Left lobe of liver (tissue), 2 donors: ENCODE data around the gene KRTAP10-12. TPM values are rescaled to one million over a fixed set of nuclear protein-coding genes. Genes with fewer than 3 reads are reported as not detected.
"Not testable (repeated sequence)": the region's sequence is repeated elsewhere in the genome, so short reads cannot be mapped to it uniquely, and the experiment has no call there.

Source experiments
- ATAC-seq: fragments of 200-7000 bp; cut with Tn5 transposase; one replicate; pipeline ENCODE4 v1.9.1; 2020; ENCODE audit warnings: mild to moderate bottlenecking, moderate library complexity
- DNase-seq: peaks from one replicate; pipeline ENCODE4 v3.0.0-alpha.2; 2020; ENCODE audit warnings: low spot score
- total RNA-seq: library from RNA; stranded (reverse); gene quantifications from one replicate; pipeline ENCODE4 v1.2.1, GENCODE V29; 2021
- donor health status: DM: no; HTN: no; CAD: no; lungs with moderate emphysema.
- donor health status: DM: no; HTN: yes; CAD: no.

KRTAP10-12 gene
- total RNA-seq = not detected

DNA sequence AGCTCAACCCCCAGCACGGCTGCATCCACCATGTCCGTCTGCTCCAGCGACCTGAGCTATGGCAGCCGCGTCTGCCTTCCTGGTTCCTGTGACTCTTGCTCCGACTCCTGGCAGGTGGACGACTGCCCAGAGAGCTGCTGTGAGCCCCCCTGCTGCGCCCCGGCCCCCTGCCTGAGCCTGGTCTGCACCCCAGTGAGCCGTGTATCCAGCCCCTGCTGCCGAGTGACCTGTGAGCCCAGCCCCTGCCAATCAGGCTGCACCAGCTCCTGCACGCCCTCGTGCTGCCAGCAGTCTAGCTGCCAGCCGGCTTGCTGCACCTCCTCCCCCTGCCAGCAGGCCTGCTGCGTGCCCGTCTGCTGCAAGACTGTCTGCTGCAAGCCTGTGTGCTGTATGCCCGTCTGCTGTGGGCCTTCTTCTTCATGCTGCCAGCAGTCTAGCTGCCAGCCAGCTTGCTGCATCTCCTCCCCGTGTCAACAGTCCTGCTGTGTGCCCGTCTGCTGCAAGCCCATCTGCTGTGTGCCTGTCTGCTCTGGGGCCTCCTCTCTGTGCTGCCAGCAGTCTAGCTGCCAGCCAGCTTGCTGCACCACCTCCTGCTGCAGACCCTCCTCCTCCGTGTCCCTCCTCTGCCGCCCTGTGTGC lies at the start of gene KRTAP10-12:
Gene KRTAP10-12, plus strand, starts transcription at position 1 of the 639 bp plus-strand sequence. Its CDS starts 30 bp downstream, at position 31.
- not testable (repeated sequence) for ATAC-seq, DNase-seq

- DNase-seq (no peak), ATAC-seq (no peak)
Measured at GRCh38 chr21:44647222-44647552, 49.8 kb upstream of the KRTAP10-12 start.

DNA sequence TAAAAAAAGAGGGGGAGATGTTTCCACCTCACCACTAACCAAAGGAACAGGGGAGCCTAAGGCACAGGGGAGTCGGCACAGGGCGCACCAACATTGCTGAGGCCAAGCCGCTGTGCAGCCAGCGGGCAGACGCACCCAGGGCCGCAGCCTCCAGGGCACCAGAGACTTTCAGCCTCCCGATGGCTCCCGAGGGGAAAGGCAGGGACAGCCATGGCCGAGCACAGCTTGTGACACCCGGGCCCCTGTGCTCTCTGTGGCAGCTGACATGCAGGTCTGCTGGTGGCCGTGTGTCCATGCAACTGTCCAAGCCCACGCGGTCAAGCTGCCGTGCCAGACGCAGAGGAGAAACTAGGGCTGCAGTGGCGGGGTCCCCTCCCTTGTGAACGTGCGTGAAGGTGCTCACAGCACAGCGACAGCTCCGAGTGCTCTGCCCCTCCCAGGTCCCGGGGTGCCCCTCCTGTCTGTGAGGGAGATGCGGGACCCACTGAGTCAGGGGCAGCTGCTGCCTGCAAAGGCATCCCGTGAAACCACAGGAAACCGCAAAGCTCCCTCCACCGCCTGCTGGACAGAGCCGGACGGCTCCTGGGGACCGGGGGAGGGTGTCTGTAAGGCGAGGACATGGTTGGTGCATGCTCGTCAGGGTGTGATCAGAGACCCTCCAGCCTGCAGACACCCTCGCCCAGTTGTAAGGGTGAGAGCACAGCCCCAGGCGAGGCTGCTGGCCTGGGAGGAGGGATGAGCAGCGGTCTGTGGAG lies 48.2 kb upstream of the KRTAP10-12 start:
- ATAC-seq = no peak
- DNase-seq = no peak

DNA sequence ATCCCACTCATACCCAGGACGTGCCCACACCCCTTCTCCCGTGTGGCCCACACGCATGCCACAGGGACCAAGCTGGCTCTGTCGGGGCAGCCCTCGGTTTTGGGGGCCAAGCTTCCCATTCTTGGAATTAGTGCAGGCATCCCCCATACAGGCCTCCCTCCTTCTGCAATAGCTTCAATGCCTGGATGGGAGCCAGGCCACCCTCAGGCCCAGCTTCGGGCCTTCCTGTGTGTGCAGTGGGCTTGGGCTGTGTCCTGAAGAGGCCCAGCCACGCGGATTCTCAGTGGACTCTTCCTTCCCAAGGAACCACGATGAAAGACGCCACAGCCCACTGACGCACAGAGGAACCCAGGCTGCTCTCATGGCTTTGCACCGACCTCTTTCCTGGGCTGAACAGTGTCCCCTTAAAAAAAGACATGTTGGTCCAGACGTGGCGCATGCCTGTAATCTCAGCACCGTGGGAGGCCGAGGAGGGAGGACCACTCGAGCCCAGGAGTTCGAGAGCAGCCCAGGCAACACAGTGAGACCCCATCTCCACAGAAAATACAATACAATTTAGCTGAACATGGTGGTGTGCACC lies 47.4 kb upstream of the KRTAP10-12 start:
- no peak for ATAC-seq

GRCh38 chr21:44650265-44650972 lies 46.6 kb upstream of the KRTAP10-12 start:
- DNase-seq = no peak
- no peak for ATAC-seq

More for the DNA sequence above, 47.4 kb upstream of the KRTAP10-12 start:
- DNase-seq = no peak

GRCh38 chr21:44650973-44651675 lies 45.8 kb upstream of the KRTAP10-12 start:
- DNase-seq = no peak
- ATAC-seq = no peak

DNA sequence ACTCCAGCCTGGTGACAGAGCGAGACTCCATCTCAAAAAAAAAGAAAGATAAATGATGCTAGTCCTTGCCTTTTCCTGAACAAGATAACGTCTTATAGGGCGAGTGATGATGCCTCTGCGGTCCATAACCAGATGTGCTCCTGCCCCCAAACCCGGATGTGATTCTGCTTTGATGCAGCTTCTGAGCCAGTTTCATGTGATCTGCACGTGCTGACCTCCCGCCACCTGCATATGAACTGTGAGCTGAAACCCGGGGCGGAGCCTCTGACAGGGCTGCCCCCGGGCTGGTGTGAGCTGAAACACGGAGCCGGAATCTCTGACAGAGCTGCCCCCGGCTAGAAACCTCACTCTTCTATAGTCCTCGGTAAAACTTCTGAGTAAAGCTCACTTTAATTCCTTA lies 43.8 kb upstream of the KRTAP10-12 start:
- ATAC-seq = no peak
- no peak for DNase-seq

DNA sequence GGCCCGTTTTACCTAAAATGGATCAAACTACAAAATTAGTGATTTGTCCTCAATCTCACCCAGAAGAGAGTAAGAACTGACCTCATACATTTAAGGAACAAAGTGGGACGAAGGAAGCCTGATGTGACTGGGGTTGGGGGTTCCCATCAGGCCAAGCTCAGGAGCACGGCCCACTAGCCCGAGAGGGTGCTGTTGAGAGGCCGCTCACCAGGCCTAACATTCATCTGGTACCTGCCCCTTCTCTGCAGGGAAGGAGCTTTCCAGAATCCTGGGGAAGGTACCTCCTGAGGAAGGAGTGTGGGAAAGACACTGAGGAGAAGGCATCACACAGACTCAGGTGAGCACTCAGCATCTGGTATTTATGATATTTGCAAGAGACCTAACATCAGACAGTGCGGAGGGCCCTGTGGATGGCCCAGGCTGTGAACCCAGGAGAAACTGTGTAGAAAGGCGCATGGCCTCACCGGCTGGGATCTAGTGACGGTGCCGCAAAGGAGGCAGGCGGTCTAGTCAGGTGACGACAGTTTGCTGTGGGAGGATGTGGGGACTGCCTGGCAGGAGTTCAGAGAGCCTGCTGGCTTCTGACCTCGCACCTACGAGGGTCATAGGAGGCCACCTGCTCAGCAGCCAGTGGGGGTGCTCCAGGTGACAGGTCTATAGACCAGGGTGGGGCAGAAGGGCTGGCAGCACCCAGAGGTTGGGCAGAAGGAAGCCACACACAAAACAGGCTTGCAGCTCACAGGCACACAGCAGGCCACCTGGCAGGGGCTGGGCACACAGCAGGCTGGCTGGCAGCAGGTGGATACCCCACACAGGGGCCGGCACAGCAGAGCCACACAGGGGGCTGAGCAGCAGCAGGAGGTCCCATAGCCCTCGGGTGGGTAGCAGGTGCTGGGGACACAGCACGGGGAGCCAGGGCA lies 43.1 kb upstream of the KRTAP10-12 start:
- no peak for DNase-seq
- no peak for ATAC-seq

GRCh38 chr21:44654576-44655175 lies 42.3 kb upstream of the KRTAP10-12 start, which contains the start of gene KRTAP12-4:
KRTAP12-4 (minus strand) TSS chr21:44654659; CDS start chr21:44654614, 45 bp downstream.
- no peak for ATAC-seq
- no peak for DNase-seq

- DNase-seq (no peak), ATAC-seq (no peak)
Measured at GRCh38 chr21:44656868-44657267, 40.1 kb upstream of the KRTAP10-12 start.

DNA sequence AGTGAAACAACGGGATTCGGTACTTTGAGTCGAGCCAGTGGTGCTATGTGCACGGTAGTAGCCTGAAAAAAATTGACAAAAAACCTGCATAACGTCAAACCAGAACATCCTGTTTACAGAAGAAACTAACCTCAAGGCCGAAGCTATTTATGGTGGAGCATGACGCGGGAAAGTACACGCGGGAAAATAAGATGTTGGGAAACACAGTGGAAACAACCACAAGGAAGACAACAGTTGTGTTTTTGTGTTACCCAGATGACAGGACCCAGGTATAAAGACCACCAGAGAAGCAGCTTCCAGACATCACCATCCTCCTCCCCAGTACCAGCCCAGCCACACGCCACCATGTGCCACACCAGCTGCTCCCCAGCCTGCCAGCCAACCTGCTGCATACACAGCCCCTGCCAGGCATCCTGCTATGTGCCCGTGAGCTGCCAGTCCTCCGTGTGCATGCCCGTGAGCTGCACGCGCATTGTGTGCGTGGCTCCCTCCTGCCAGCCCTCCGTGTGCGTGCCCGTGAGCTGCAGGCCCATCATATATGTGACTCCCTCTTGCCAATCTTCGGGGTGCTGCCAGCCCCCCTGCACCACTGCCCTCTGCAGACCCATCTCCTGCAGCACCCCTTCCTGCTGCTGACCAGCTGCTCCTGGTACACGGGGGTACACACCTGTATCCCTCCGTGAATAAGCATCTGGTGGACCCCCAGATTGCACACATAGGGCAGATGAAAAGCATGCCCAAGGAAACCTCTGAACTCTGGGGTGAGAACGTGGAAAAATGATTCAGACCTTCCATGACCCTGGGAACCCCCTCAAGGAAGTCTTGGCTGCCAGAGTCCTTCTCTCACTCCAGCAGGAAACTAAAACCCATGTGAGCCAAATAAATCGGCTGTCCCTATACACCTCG lies 39.1 kb upstream of the KRTAP10-12 start, which contains the start of gene KRTAP12-3:
Gene KRTAP12-3, plus strand, starts transcription at position 298 of the 906 bp plus-strand sequence. Its CDS starts 48 bp downstream, at position 346.
- DNase-seq (no peak), ATAC-seq (no peak)

DNA sequence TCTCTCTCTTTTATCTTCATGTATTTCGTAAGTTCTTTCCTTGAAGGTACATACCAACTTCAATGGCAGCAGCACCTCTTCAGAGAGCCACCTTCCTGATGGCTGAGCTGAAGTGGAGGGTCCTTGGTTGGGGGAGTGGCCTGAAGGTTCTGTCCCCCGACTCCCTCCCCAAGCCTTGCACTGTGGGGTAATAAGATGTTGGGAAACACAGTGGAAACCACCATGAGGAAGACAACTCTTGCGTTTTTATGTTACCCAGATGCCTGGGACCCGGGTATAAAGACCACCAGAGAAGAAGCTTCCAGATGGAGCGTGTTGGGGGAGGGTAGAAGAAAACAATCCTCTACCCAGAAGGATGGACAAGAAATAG lies 38.4 kb upstream of the KRTAP10-12 start:
- DNase-seq (no peak), ATAC-seq (no peak)

DNA sequence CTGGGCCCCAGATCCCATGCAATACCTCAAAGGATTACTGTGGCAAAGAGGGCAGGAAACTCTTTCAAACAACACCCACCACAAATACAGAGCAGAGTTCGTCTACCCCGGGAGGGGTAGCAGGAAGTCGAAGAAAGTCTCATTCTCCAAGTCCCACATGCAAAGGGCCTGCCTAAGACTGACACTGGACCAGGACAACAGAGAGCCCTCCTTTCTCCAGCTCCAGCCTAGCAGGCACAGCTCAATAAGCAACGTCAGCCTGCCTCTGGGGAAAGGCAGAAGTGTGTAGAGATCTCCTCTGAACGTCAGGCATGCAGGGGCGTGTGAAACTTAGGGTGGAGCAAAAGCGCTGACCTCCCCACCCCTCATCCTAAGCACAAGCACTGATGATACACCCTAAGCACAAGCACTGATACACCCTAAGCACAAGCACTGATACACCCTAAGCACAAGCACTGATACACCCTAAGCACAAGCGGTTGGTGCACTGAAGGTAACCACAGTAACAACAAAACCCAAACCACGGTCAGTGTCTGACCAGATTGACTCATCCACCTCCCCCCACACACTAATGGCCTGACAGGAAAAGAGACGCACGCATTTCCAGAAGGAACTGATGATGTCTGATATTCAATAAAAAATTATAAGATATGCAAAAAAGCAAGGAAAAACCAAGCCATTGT lies 37.9 kb upstream of the KRTAP10-12 start:
- no peak for DNase-seq
- ATAC-seq = no peak

DNA sequence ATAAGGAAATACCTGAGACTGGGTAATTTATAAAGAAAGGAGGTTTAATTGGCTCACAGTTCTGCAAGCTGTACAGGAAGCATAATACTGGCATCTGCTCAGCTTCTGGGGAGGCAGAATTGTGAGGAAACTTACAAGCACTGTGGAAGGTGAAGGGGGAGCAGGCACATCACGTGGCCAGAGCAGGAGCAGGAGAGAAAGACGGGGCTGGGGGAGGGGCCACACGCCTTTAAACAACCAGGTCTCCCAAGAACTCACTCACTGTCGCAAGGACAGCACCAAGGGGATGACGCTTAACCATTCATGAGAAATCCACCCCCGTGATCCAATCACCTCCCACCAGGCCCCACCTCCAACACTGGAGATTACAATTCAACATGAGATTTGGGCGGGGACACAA lies 35.4 kb upstream of the KRTAP10-12 start:
- not testable (repeated sequence) for DNase-seq, ATAC-seq

DNA sequence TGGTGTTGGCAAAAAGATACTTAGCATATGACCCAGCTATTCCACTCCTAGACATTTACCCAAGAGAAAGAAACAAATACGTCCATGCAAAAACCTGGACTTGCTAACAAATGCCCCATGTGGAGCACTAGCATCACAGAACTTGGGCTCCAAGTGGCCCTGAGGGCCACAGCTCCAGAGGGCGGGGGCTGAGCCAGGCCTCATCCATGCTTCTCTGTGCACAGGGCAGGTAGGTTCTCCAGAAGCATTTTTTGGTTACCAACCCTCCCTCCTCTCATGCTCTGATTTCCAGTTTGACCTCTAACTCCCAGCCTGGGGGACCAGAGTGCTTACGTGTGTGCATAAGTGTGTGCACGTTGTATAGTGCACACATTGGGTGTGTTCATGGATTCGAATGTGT lies 32.3 kb upstream of the KRTAP10-12 start:
- ATAC-seq (no peak), DNase-seq (no peak)

DNA sequence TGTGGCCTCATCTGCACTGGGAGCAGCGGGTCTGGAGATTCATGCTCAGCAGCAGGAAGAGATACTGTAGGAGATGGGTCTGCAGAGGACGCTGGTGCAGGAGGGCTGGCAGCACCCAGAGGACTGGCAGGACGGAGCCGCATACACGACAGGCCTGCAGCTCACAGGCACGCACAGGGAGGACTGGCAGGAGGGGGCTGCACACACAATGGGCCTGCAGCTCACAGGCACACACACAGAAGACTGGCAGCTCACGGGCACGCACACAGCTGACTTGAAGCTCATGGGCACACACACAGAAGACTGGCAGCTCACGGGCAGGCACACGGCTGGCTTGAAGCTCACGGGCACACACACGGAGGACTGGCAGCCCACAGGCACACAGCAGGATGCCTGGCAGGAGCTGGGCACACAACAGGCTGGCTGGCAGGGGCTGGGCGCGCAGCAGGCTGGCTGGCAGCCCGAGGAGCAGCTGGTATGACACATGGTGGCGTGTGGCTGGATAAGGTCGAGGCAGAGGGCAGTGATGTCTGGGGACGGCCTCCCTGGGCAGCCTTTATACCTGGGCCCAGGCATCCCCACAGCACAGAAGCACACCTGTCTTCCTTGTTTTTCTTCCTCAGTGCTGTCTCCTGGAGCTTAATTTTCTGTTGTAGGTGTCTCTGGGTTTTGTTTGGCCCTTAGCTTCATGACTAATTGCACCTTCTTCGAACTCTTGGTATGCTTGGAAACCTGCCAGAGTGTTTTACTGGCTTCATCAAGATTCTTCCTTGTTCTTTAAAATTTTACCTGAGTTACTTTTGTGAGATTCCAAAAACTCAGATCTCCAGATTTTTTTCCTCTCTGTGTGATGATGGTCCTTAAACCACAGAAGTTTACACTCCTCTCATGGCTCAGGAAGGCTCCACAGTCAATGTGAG lies 30.3 kb upstream of the KRTAP10-12 start, which contains the start of gene KRTAP12-2:
Gene KRTAP12-2, minus strand, starts transcription at position 527 of the 920 bp plus-strand sequence. Its CDS starts 41 bp downstream, at position 486.
- DNase-seq (no peak), ATAC-seq (no peak)
